ENCODE measurements around the gene TNFRSF4. TPM values are rescaled to one million over a fixed set of nuclear protein-coding genes. Genes with fewer than 3 reads are reported as not detected.
A peak's percentile ranks its signal among the peaks of the same experiment; 100 is the strongest.

Gene TNFRSF4
- total and polyA plus RNA-seq, 2 of the 13 experiments (the other 11 are each of a cell fraction or from before 2014, with no cell fraction given), result not detected

DNA sequence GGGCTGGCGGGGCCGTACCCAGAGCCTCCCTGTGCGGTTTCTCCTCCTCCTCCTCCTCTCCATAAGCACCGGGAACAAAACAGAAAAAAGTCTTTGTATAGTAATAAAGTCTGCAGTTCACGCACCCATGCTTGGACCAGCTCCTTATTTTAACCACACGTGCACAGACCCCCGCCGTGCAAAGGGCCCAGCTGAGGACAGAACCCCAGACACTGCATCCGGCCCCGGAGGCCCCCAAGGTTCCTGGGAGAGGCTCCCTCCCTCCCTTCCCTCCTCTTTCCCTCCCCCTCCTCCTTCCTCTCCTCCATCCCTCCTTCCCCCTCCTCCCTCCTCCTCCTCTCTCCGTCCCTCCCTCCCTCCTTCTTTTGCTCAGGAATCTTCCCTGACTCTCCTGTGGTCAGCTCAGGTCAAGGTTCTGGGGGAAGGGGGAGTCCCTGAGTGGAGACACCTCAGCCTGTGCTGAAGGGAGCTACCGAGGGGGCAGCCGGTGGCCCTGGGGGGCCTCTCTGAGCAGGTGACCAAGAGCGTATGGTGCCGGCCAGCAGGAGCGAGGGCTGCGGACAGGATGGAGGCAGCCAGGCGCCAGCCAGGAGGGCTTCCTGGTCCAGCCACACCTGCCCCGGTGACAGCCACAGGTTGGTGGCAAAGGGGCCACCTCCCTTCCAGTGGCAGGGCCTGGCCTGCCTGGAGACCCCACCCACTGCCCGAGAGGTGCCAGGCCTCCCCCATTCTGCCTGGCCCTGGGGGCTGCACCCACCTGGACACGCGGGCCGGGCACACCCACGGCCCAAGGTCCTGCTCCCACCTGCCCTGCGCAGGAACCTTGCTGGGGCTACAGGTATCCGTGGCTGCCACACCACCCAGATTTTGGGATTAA, 43.5 kb downstream of the TNFRSF4 start:
- no peak for ATAC-seq
- POLR2A ChIA-PET, result interaction anchor here (1.6 to 7.4 kb wide), 2 partner anchors 43 to 47 kb away, joined by 5 to 93 read pairs; no protein-coding TSS in a partner anchor
- CTCF ChIA-PET (ENCODE audit: low intra/inter-chr PET ratio, low total read pairs), result no interaction called here

GRCh38 chr1:1169429-1170214, 44.3 kb downstream of the TNFRSF4 start:
- H4K20me1 ChIP-seq (ENCODE audit: insufficient read depth, low read length), result no peaks in the 10 kb centered on the region
- no peak for ATAC-seq
- no peaks in the 10 kb centered on the region for H3K9me3 ChIP-seq (ENCODE audit: low read length)
- no peak overlapping the region for H3K4me3 ChIP-seq (replicated peaks in 1 of 3; ENCODE audit: insufficient read depth in 1 of 3, low read depth in 2 of 3, low read length in 3 of 3)
- DNase-seq (ENCODE audit: low spot score), result no peak
- POLR2A ChIA-PET, result interaction anchor here (1.0 to 7.4 kb wide), 4 partner anchors 16 to 62 kb away, joined by 3 to 93 read pairs (median 4); partner anchors contain the start of genes B3GALT6 and SDF4
- H3K27me3 ChIP-seq (ENCODE audit: control insufficient read depth in 1 of 2, insufficient read depth in 2 of 2, low read length in 2 of 2), result peaks cover 16 to 33% of the 10 kb centered on the region in 2 experiments
- peaks cover 62% of the 10 kb centered on the region for H3K4me1 ChIP-seq (ENCODE audit: insufficient read depth, low read length)
- intact Hi-C loops (cut with micrococcal nuclease; ENCODE audit: unreplicated experiment), result loop anchor here (1.0 to 10.0 kb wide), 2 partner anchors 45 to 65 kb away; partner anchors contain the start of genes B3GALT6 and SDF4
- H3K36me3 ChIP-seq (replicated peaks in 1 of 2; ENCODE audit: control insufficient read depth in 1 of 2, insufficient read depth in 2 of 2, low read length in 2 of 2), result no peaks in the 10 kb centered on the region
- no peaks in the 10 kb centered on the region for H3K79me2 ChIP-seq (ENCODE audit: insufficient read depth, low read length)
- no peak overlapping the region for H2AFZ ChIP-seq (ENCODE audit: low read length)
- no peak overlapping the region for H3K9ac ChIP-seq (ENCODE audit: insufficient read depth, low read depth, low read length)
- WGBS (ENCODE audit: low lambda C conversion rate), result 86% methylated on average over 8 of the region's 32 CpGs
- CTCF ChIA-PET (ENCODE audit: low intra/inter-chr PET ratio, low total read pairs), result no interaction called here
- in situ Hi-C loops (cut with HindIII; ENCODE audit: extremely low pct_ligation_motif_present, low pct_unique_long_range_greater_than_20kb), result no loop called here
- H3K27ac ChIP-seq (ENCODE audit: extremely low read length, insufficient read depth, low read length), result no peak overlapping the region
- no peak overlapping the region for H3K4me2 ChIP-seq (ENCODE audit: low read depth, low read length)
- BruUV-seq (replicated peaks), result no TSS peak
- no peak for FAIRE-seq
- TF ChIP-seq, protein P1, sequence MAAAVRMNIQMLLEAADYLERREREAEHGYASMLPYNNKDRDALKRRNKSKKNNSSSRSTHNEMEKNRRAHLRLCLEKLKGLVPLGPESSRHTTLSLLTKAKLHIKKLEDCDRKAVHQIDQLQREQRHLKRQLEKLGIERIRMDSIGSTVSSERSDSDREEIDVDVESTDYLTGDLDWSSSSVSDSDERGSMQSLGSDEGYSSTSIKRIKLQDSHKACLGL (CRISPR knock-in tag; IDR thresholded peaks at IDR 0.05), result no peak
- TF ChIP-seq AKAP8 (CRISPR knock-in tag; IDR thresholded peaks at IDR 0.05) (peak; percentile 84; the same call in 1 of the 2 replicates), ZNF597 (CRISPR knock-in tag; IDR thresholded peaks at IDR 0.05) (no peak), SP2 (CRISPR knock-in tag; IDR thresholded peaks at IDR 0.05) (no peak), ZNF607 (CRISPR knock-in tag; IDR thresholded peaks at IDR 0.05; ENCODE audit: borderline replicate concordance) (no peak), ZNF468 (CRISPR knock-in tag; IDR thresholded peaks at IDR 0.05) (no peak), GTF3A (CRISPR knock-in tag; conservative IDR thresholded peaks at IDR 0.05) (no peak), RBFOX2 (IDR thresholded peaks at IDR 0.05; ENCODE audit: low read depth, low read length) (peak; percentile 39; the same call in 1 of the 2 replicates), ZNF44 (CRISPR knock-in tag; IDR thresholded peaks at IDR 0.05) (no peak), ATF1 (CRISPR knock-in tag; IDR thresholded peaks at IDR 0.05) (no peak), ZNF530 (CRISPR knock-in tag; IDR thresholded peaks at IDR 0.05; ENCODE audit: low read depth) (no peak)
- TF ChIP-seq, protein P2, sequence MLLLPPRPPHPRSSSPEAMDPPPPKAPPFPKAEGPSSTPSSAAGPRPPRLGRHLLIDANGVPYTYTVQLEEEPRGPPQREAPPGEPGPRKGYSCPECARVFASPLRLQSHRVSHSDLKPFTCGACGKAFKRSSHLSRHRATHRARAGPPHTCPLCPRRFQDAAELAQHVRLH (CRISPR knock-in tag; IDR thresholded peaks at IDR 0.05; ENCODE audit: borderline replicate concordance, low read depth), result no peak

More for the DNA sequence above, 43.5 kb downstream of the TNFRSF4 start:
- Histone ChIP-seq H3K27ac (ENCODE audit: extremely low read length, insufficient read depth, low read length) (no peak overlapping the region), H3K36me3 (replicated peaks in 1 of 2; ENCODE audit: control insufficient read depth in 1 of 2, insufficient read depth in 2 of 2, low read length in 2 of 2) (no peaks in the 10 kb centered on the region), H3K4me1 (ENCODE audit: insufficient read depth, low read length) (peaks cover 54% of the 10 kb centered on the region), H3K9me3 (ENCODE audit: low read length) (no peaks in the 10 kb centered on the region), H3K27me3 (ENCODE audit: control insufficient read depth in 1 of 2, insufficient read depth in 2 of 2, low read length in 2 of 2) (peaks cover 18 to 36% of the 10 kb centered on the region in 2 experiments), H3K79me2 (ENCODE audit: insufficient read depth, low read length) (no peaks in the 10 kb centered on the region), H3K4me3 (replicated peaks in 1 of 3; ENCODE audit: insufficient read depth in 1 of 3, low read depth in 2 of 3, low read length in 3 of 3) (no peak overlapping the region), H3K4me2 (ENCODE audit: low read depth, low read length) (no peak overlapping the region), H2AFZ (ENCODE audit: low read length) (no peak overlapping the region), H3K9ac (ENCODE audit: insufficient read depth, low read depth, low read length) (no peak overlapping the region), H4K20me1 (ENCODE audit: insufficient read depth, low read length) (no peaks in the 10 kb centered on the region)
- in situ Hi-C loops (cut with HindIII; ENCODE audit: extremely low pct_ligation_motif_present, low pct_unique_long_range_greater_than_20kb) (no loop called here), intact Hi-C loops (cut with micrococcal nuclease; ENCODE audit: unreplicated experiment) (loop anchor here (10.0 kb wide), 1 partner anchor 64 kb away; the partner anchor contains the start of genes B3GALT6 and SDF4)
- DNase-seq (ENCODE audit: low spot score) (no peak), FAIRE-seq (no peak)
- WGBS (ENCODE audit: low lambda C conversion rate), result 60% methylated on average over 21 of the region's 26 CpGs
- BruUV-seq (replicated peaks), result no TSS peak
- TF ChIP-seq RBM39 (IDR thresholded peaks at IDR 0.05; ENCODE audit: low read depth, low read length, poor library complexity, severe bottlenecking), result peak; percentile 22
- no peak for TF ChIP-seq SIX1 (CRISPR knock-in tag; IDR thresholded peaks at IDR 0.05; ENCODE audit: borderline replicate concordance)
- peak; percentile 55 for TF ChIP-seq KDM2A (CRISPR knock-in tag; IDR thresholded peaks at IDR 0.05; ENCODE audit: borderline replicate concordance, low read depth)
- no peak for TF ChIP-seq ISL2 (CRISPR knock-in tag; IDR thresholded peaks at IDR 0.05)
- TF ChIP-seq PITX1 (CRISPR knock-in tag; IDR thresholded peaks at IDR 0.05), result no peak
- TF ChIP-seq AGO1 (IDR thresholded peaks at IDR 0.05; ENCODE audit: low read depth, low read length, poor library complexity, severe bottlenecking), result peak; percentile 56
